ENCODE results near the gene WNT9A. TPM values are rescaled to one million over a fixed set of nuclear protein-coding genes. Genes with fewer than 3 reads are reported as not detected.

Gene WNT9A
- total and polyA plus RNA-seq, 12 donors: 0.18 to 2.9 (median 1.0) TPM

GRCh38 chr1:227929751-227930472, 17.8 kb downstream of the WNT9A start:
- H3K36me3 ChIP-seq (replicated peaks in 1 of 2): no peaks in the 10 kb centered on the region
- no peak overlapping the region for H3K27ac ChIP-seq
- H3K27me3 ChIP-seq: no peaks in the 10 kb centered on the region
- TF ChIP-seq CTCF (IDR thresholded peaks at IDR 0.05) (no peak), POLR2A (IDR thresholded peaks at IDR 0.05) (no peak)
- no peak overlapping the region for H3K4me3 ChIP-seq
- intact Hi-C loops (cut with DNase I): no loop called here
- peak in 1 of 7 donors; percentile 13 for DNase-seq
- no peaks in the 10 kb centered on the region for H3K4me1 ChIP-seq (replicated peaks in 1 of 2)
- WGBS, 4 donors: 83 to 89% (median 85%) methylated on average over 11 to 17 of the region's 17 CpGs
- H3K9me3 ChIP-seq (replicated peaks in 1 of 3): no peaks in the 10 kb centered on the region

GRCh38 chr1:227928811-227929375, 18.8 kb downstream of the WNT9A start:
- H3K36me3 ChIP-seq (replicated peaks in 1 of 2): no peaks in the 10 kb centered on the region
- no peak overlapping the region for H3K4me3 ChIP-seq
- H3K27ac ChIP-seq: no peak overlapping the region
- 84 to 91% (median 89%) methylated on average over 10 to 12 of the region's 12 CpGs for WGBS, 4 donors
- intact Hi-C loops (cut with DNase I): no loop called here
- no peak for DNase-seq
- no peaks in the 10 kb centered on the region for H3K4me1 ChIP-seq (replicated peaks in 1 of 2)
- H3K27me3 ChIP-seq: no peaks in the 10 kb centered on the region
- no peak for TF ChIP-seq POLR2A (IDR thresholded peaks at IDR 0.05)
- no peak for TF ChIP-seq CTCF (IDR thresholded peaks at IDR 0.05)
- H3K9me3 ChIP-seq (replicated peaks in 1 of 3): no peaks in the 10 kb centered on the region

- no peak for TF ChIP-seq CTCF (IDR thresholded peaks at IDR 0.05)
- no peaks in the 10 kb centered on the region for H3K36me3 ChIP-seq (replicated peaks in 1 of 2)
- no peaks in the 10 kb centered on the region for H3K9me3 ChIP-seq (replicated peaks in 1 of 3)
- H3K4me1 ChIP-seq (replicated peaks in 1 of 2): no peaks in the 10 kb centered on the region
- no peak overlapping the region for H3K27ac ChIP-seq
- H3K4me3 ChIP-seq: no peak overlapping the region
- no peaks in the 10 kb centered on the region for H3K27me3 ChIP-seq
- intact Hi-C loops (cut with DNase I): no loop called here
- DNase-seq: no peak
- WGBS, 4 donors: 84 to 98% (median 90%) methylated on average over 2 to 11 of the region's 11 CpGs
Measured at GRCh38 chr1:227927971-227928741, 19.6 kb downstream of the WNT9A start.
